Astrocyte (in vitro differentiated cells and primary cell): ENCODE data around the gene CNGA4.

Source experiments
- CTCF ChIP-seq: IDR thresholded peaks from 2 replicates; pipeline ENCODE4 v1.5.1; 2011; ENCODE audit warnings: low read depth, mild to moderate bottlenecking, inconsistent platforms, low read length, moderate library complexity; ENCODE audit not compliant: insufficient read depth
- EZH2 ChIP-seq: IDR thresholded peaks from 2 replicates; pipeline ENCODE4 v1.6.1; 2012; ENCODE audit warnings: mild to moderate bottlenecking, low read length, inconsistent platforms; ENCODE audit not compliant: insufficient read depth

- TF ChIP-seq CTCF (no peak), EZH2 (no peak)
These were observed 33.5 kb upstream of the CNGA4 start, which contains the start of gene C11orf42 for GRCh38 chr11:6205366-6205765.
